Hippocampal formation (tissue), 2 donors: Measurements from ENCODE around the gene ATG4D.

ENCODE experiments used
- DNase-seq, 2 donors: peaks; one replicate each; lab custom pipeline; 2025; lab: John Stamatoyannopoulos, UW

Gene ATG4D

DNA sequence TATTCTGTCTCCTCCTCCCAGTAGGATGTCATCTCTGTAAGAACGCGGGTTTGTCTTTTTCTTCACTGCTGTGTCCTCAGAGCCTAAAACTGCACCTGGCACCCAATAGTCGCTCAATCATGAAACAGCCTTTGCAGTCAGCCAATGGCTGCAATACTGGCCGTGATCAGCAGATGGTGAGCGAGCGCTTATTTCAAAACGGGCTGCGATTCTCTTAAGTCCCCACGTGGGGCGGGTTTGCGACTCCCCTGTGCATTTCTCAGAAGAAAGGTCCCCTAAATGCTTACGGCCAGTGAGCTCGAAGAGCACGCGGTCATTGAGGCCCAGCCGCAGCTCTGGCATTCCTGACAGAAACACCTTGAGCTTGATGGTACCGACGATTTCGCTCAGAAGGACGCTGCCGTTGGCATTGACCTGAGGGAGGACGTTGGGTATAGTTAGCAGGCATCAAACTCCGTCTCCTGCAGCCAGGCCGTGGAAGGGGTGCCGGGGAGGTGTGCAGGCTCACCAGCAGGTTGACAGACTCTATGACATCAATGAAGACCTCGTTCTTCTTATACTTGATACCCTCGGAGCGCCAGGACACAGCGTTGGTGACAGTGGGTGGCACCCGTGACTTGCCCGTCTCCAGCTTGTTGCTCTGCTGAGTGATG lies 37.4 kb downstream of the ATG4D start:
- peak; percentile 70 to 88 for DNase-seq

DNA sequence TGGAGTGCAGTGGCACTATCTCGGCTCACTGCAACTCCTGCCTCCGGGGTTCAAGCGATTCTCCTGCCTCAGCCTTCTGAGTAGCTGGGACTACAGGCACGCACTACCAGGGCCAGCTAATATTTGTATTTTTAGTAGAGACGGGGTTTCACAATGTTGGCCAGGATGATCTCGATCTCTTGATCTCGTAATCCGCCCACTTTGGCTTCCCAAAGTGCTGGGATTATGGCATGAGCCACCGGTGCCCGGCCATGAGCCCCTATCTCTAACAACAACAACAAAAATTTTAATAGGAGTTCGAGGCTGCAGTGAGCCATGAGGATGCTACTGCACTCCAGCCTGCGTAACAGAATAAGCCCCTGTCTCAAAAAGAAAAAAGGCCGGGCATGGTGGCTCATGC lies 38.4 kb downstream of the ATG4D start:
- DNase-seq, result no peak

GRCh38 chr19:10583036-10583776 lies 39.5 kb downstream of the ATG4D start:
- DNase-seq, result no peak

- no peak for DNase-seq
Observed at GRCh38 chr19:10586396-10586795, 42.7 kb downstream of the ATG4D start.

- DNase-seq, result no peak
Observed at GRCh38 chr19:10587022-10587838, 43.5 kb downstream of the ATG4D start, which contains the start of gene AP1M2. TSS of gene AP1M2 (minus strand) at chr19:10587312. CDS start at chr19:10587231, 81 bp downstream.

DNA sequence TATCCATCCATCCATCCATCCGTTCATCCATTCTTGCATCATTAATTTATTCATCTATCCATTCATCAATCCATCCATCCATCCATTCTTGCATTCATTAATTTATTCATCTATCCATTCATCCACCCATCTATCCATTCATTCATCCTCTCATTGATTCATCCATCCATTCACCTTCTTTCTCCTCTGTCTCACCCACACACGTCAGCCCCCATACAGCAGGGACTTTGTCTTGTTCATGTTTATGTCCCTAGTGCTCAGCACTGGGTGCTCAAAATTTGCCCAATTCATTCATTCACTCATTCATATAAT lies 44.1 kb downstream of the ATG4D start:
- DNase-seq, result no peak

DNA sequence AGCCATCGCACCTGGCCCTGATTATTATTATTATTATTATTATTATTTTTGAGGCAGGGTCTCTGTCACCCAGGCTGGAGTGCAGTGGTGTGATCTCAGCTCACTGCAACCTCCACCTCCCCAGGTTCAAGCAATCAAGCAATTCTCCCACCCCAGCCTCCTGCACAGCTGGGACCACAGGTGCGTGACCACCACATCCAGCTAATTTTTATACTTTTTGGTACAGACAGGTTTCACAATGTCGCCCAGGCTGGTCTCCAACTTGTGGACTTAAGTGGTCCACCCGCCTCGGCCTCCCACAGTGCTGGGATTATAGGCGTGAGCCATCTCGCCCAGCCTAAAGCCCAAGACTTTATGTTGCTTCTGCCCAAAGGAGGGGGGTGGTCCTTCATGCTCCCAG lies 49.4 kb downstream of the ATG4D start:
- DNase-seq, result no peak

GRCh38 chr19:10593820-10594637 lies 50.3 kb downstream of the ATG4D start:
- peak; percentile 41 to 51 for DNase-seq

DNA sequence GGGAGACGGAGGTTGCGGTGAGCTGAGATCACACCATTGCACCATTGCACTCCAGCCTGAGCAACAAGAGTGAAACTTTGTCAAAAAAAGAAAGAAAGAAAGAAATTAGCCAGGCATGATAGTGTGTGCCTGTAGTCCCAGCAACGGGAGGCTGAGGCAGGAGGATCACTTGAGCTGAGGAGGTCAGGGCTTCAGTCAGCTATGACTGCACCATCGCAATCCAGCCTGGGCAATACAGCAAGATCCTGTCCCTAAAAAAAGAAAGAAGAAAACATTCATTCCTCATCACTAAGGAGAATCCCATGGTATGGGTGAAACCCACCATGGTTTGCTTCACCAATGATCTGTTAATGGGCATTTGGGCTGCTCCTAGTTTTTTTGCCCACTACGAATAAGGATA lies 56.4 kb downstream of the ATG4D start:
- no peak for DNase-seq

DNA sequence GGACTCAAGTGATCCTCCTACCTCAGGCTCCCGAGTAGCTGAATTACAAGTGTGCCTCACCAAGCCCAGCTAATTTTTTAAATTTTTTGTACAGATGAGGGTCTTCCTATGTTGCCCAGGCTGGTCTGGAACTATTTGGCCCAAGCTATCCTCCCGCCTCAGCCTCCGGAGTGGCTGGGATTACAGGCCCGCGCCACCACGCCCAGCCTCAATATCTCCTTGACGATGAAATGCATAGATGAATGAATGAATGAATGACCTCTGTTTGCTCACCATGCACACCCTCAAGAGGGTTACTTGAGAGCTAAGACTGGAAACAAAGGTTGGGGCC lies 58.3 kb downstream of the ATG4D start:
- DNase-seq, result no peak

DNA sequence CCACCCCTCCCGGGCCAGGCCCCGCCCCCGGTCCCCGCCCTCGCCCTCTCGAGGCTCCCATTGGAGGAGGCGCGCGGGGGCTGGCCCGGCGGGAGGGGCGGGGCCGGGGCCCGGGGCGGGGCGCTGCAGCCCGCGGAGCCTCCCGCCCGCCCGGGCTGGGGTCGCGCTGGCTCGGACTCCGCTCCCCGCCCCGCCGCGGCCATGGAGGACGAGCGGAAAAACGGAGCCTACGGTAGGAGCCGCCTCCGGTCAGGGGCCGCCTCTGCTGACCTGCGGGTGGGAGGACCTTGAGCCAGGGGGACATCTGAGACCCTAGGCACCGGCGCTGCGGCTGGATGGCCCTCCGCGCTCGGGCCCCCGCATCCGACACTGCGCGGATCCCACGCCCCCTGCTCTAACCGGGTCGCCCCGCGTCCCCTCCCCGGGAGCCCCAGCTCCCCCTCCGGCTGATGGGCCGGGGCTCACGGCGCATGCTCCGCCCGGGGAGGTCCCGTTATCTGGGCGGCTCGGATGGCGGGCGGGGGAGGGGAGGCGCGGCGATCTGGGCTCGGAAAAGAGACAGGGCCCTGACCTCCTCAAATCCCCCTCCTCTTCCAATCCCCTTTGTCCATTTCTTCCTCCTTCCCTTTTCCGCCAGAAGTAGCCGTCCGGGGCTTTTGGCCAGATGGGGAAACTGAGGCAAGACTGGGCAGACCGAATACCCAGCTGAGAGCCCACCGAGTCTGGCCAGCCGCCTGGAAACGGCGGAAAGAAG lies 58.8 kb downstream of the ATG4D start:
- DNase-seq, result peak; percentile 68 to 80
